LNCAP (cell line): ENCODE measurements around the gene TECPR1.

Experiments
- TF ChIP-seq, protein P1 (sequence below): fragments of 450-650 bp; IDR thresholded peaks from 2 replicates; pipeline ENCODE4 v1.5.1; 2017; ENCODE audit warnings: mild to moderate bottlenecking

The TECPR1 gene

DNA sequence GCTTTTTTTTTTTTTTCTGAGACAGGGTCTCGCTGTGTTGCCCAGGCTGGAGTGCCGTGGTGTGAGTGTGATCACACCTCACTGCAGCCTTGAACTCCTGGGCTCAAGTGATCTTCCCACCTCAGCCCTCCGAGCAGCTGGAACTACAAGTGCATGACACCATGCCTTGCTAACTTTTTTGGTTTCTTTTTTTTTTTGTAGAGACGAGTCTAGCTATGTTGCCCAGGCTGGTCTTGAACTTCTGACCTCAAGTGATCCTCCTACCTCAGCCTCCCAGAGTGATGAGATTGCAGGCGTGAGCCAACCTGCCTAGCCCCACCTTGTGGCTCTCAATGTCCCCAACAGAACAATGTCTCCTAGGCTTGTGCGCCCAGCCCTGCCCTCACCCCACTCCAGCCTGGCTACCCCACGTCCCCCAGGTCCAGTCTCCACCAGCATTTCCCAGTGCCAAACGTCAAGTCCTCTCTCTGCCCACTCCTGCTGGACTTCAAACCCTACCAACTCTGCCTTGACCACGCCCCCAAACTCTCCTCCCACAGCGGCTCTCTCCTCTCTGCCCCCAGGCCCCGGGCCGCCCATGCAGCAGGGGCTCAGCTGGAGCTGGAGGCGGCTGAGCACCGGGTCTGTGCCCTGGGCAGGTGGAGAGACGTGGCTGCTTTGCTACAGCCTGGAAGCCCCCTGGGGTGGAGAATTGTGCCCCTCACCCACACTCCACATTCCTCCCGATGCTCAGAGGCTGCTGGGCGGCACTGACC, 21.9 kb downstream of the TECPR1 start:
- TF ChIP-seq, protein P1, sequence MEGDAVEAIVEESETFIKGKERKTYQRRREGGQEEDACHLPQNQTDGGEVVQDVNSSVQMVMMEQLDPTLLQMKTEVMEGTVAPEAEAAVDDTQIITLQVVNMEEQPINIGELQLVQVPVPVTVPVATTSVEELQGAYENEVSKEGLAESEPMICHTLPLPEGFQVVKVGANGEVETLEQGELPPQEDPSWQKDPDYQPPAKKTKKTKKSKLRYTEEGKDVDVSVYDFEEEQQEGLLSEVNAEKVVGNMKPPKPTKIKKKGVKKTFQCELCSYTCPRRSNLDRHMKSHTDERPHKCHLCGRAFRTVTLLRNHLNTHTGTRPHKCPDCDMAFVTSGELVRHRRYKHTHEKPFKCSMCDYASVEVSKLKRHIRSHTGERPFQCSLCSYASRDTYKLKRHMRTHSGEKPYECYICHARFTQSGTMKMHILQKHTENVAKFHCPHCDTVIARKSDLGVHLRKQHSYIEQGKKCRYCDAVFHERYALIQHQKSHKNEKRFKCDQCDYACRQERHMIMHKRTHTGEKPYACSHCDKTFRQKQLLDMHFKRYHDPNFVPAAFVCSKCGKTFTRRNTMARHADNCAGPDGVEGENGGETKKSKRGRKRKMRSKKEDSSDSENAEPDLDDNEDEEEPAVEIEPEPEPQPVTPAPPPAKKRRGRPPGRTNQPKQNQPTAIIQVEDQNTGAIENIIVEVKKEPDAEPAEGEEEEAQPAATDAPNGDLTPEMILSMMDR: no peak

DNA sequence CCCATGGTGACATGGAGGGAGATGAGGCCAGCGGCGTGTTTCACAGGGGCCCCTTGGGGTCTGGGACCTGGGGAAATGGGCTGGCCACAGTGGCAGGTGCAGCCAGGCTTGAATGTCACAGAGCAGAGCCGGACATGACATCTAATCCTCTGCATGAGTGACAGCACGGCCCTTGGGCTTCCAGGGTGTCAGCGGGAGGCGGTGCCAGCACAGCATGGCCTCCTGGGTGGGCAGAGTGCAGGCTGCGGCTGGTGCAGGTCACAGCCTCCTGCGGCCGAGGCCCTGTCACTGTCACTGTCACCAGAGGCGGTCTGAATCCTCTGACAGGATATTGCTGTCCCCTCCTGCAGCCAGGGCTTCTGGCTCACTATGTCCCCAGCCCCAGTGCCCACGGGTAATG, 22.6 kb downstream of the TECPR1 start:
- TF ChIP-seq, protein P1: no peak

DNA sequence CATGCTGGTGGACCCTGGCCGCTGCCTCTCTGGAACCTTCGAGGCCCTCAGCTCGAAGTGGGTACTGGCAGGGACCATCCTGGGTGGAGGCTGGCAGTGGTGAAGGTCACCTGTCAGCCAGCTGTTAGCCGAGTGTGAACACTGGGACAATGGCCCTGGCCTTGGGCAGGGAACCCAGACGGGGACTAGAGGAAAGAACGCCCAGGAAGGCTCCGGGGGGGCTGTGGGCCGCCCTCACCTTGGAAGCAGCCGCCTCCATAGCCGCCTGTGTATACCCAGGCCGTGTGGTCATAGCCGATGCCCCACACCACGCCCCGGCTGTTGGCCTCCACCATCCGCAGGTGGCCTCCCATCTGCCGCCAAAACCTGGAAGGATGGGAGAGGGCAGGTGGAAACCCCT, 23.2 kb downstream of the TECPR1 start:
- TF ChIP-seq, protein P1: no peak

DNA sequence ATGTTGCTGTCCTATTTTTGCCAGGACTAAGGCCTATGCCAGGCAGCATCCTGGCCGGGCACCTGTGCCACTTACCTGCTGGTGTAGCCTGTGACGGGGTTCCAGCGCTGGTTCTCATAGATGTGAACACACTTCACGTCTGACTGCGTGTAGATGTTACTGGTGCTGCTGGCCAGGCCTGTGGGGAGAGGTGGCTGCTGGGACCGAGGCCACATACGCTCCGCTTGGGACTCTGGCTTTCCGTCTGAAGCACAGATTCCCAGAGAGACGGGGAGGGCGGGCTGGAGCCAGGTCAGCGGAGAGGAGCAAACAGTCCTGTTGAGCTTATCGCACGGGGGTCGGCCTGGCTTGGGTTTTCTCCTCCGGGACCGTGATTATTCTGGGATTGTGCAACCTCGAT, 24.1 kb downstream of the TECPR1 start:
- TF ChIP-seq, protein P1: no peak

DNA sequence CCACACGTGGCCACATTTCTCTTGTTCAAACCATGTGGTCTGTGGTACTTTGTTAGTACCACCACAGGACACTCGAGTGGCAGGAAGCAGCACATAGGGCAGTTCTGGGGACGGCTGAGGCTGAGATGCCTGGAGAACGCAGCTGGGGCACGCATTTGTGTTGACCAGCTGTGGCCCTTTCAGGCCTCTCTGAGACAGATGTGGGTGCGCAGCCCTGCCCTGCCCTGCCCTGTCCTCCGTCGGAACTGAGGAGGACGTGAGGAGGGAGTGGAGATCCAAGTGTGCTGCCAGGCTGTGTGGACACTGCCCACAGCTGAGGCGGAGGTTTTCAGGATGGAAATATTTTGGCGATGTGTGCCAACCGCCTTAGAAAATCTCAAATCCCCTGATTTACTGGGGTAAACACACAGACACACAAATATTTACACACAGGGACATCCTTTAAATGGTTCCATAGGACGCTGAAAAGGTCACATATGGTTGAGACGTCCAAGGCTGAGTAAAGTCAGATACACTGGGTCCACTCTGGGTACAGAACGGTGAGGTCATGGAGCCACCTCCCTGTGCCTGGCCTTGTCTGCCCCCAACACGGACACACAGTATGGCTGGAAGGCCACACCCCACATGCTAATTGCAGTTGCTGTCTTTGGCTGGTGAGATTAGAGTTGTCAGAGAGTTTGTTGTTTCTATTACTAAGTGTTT, 26.0 kb downstream of the TECPR1 start:
- TF ChIP-seq, protein P1: no peak

DNA sequence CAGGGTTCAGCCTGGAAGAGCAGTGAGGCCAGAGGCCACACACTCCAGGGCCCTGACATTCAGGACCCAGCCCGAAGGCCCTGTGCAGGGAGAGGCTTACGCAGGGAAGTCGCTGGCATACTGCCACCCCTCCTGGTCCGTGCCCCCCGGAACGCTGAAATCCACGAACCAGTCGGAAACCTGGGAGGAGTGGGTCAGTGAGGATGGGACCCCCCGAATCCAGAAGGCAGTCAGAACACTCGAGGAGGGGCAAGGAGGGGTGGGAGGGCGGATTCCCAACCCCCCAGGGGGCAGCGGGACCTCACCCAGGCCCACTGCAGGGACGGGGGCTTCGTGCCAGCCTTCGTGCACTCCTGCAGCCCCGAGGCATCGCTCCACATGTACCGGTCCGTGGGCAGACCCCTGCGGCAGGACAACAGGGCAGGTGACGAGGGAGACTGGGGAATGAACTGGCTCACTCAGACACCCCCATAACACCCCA, 27.3 kb downstream of the TECPR1 start:
- TF ChIP-seq, protein P1: no peak

DNA sequence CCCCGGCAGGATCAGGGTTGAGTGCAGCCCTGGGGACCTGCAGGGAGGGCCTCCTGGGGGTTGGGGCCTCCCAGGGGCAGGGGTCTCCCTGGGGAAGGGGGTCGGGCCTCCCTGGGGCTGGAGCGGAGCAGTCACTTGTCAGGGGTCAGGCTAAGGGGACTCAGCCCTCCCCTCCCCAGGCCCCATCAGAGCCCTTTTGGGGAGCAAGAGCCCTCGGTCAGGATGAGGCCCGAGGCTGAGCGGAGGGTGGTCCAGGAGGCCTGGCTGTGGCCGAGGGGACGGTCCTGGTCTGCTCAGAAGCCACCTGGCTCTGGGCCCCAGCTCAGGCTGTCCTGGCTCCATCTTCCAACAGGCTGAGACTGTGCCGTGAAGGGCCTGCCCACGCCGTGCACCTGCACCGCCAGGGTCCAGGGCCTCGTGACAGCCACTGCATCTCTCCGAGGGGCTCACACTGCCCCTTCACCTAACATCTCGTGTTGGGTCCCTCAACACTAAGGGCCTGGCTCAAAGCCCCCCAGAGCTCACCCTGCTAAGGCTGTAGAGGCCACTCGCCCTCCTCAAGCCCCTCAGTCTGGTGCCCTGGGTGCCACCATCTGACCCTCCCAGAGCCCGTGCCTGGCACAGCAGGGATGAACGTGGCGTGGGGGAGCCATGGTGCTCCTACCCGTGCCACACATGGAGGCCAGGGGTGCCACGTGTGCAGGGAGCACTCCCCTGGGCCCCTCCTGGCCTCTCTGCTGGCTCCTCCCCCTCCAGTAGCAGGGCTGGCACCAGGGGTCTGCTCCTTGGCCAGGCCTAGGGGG, 27.9 kb downstream of the TECPR1 start:
- TF ChIP-seq, protein P1: no peak
